Cardiac muscle cell (in vitro differentiated cells and primary cell): ENCODE data around the gene NTRK2. TPM values are rescaled to one million over a fixed set of nuclear protein-coding genes. Genes with fewer than 3 reads are reported as not detected.

Experiments
- DNase-seq, 2 donors: peaks; one replicate each; pipeline versions ENCODE4 v3.0.0 to v3.0.0-alpha.2; 2010 to 2017; ENCODE audit warnings: low read depth in 1 of 2, low spot score in 1 of 2
- H3K27ac ChIP-seq: fragments of 200-600 bp; sonication (generic); 2 replicates; pipeline ENCODE4 v1.5.1; 2016
- H3K27me3 ChIP-seq: fragments of 200-600 bp; sonication (generic); 2 replicates; pipeline ENCODE4 v1.6.0; 2016; ENCODE audit warnings: control low read depth
- H3K36me3 ChIP-seq: fragments of 200-600 bp; sonication (generic); 2 replicates; pipeline ENCODE4 v1.5.1; 2016; ENCODE audit warnings: control low read depth
- H3K4me1 ChIP-seq: fragments of 200-600 bp; sonication (generic); 2 replicates; pipeline ENCODE4 v1.8.1; 2017; ENCODE audit warnings: low read depth, mild to moderate bottlenecking, mixed run types
- H3K4me3 ChIP-seq: fragments of 200-600 bp; sonication (generic); 2 replicates; pipeline ENCODE4 v1.5.1; 2016; ENCODE audit warnings: mild to moderate bottlenecking
- H3K9me3 ChIP-seq: fragments of 200-600 bp; sonication (generic); 2 replicates; pipeline ENCODE4 v1.5.1; 2017; ENCODE audit warnings: low read depth, mild to moderate bottlenecking, control low read depth
- CTCF ChIP-seq: IDR thresholded peaks from 2 replicates; pipeline ENCODE4 v1.5.1; 2012; ENCODE audit warnings: low read depth, mild to moderate bottlenecking, low read length
- polyA plus RNA-seq: library from polyadenylated mRNA; unstranded; fragments of >200 nt; fragmentation: Nextera tagmentation; extraction: Ambion mirVana; gene quantifications from 2 replicates; pipeline ENCODE4 v1.2.1, GENCODE V29; 2016
- total RNA-seq: library from RNA; depleted of rRNA; stranded (reverse); fragments of >200 nt; gene quantifications from 2 replicates; pipeline ENCODE4 v1.2.3, GENCODE V29; 2016

The NTRK2 gene
- total and polyA plus RNA-seq, 2 experiments from 2014 or later: 1.3 TPM

GRCh38 chr9:84808416-84808815, 138.9 kb downstream of the NTRK2 start:
- no peaks in the 10 kb centered on the region for H3K36me3 ChIP-seq
- no peaks in the 10 kb centered on the region for H3K27me3 ChIP-seq
- H3K4me1 ChIP-seq: no peaks in the 10 kb centered on the region
- no peaks in the 10 kb centered on the region for H3K9me3 ChIP-seq
- no peak for TF ChIP-seq CTCF
- DNase-seq: no peak
- no peak overlapping the region for H3K4me3 ChIP-seq
- no peak overlapping the region for H3K27ac ChIP-seq

GRCh38 chr9:84811072-84811750, 141.7 kb downstream of the NTRK2 start:
- no peak for TF ChIP-seq CTCF
- DNase-seq: no peak
- no peaks in the 10 kb centered on the region for H3K9me3 ChIP-seq
- H3K27me3 ChIP-seq: no peaks in the 10 kb centered on the region
- H3K4me3 ChIP-seq: no peak overlapping the region
- H3K36me3 ChIP-seq: no peaks in the 10 kb centered on the region
- no peaks in the 10 kb centered on the region for H3K4me1 ChIP-seq
- no peak overlapping the region for H3K27ac ChIP-seq

GRCh38 chr9:84811751-84812074, 142.2 kb downstream of the NTRK2 start:
- Histone ChIP-seq H3K36me3 (no peaks in the 10 kb centered on the region), H3K9me3 (no peaks in the 10 kb centered on the region), H3K27ac (no peak overlapping the region), H3K4me3 (no peak overlapping the region), H3K27me3 (no peaks in the 10 kb centered on the region), H3K4me1 (no peaks in the 10 kb centered on the region)
- DNase-seq: no peak
- TF ChIP-seq CTCF: no peak

GRCh38 chr9:84812355-84812754, 142.8 kb downstream of the NTRK2 start:
- Histone ChIP-seq H3K36me3 (no peaks in the 10 kb centered on the region), H3K27ac (no peak overlapping the region), H3K27me3 (no peaks in the 10 kb centered on the region), H3K4me1 (no peaks in the 10 kb centered on the region), H3K9me3 (no peaks in the 10 kb centered on the region), H3K4me3 (no peak overlapping the region)
- TF ChIP-seq CTCF: no peak
- no peak for DNase-seq

GRCh38 chr9:84812847-84813246, 143.3 kb downstream of the NTRK2 start:
- Histone ChIP-seq H3K36me3 (no peaks in the 10 kb centered on the region), H3K27me3 (no peaks in the 10 kb centered on the region), H3K4me3 (no peak overlapping the region), H3K27ac (no peak overlapping the region), H3K4me1 (no peaks in the 10 kb centered on the region), H3K9me3 (no peaks in the 10 kb centered on the region)
- no peak for DNase-seq
- TF ChIP-seq CTCF: no peak

GRCh38 chr9:84815554-84815953, 146.0 kb downstream of the NTRK2 start:
- Histone ChIP-seq H3K4me1 (no peaks in the 10 kb centered on the region), H3K27me3 (no peaks in the 10 kb centered on the region), H3K27ac (no peak overlapping the region), H3K36me3 (no peaks in the 10 kb centered on the region), H3K9me3 (no peaks in the 10 kb centered on the region), H3K4me3 (no peak overlapping the region)
- DNase-seq: no peak
- no peak for TF ChIP-seq CTCF
